Sigmoid colon (tissue), 7 donors: Measurements from ENCODE around the gene EEFSEC. TPM values are rescaled to one million over a fixed set of nuclear protein-coding genes. Genes with fewer than 3 reads are reported as not detected.

Experiments
- DNase-seq: peaks from one replicate; pipeline ENCODE4 v3.0.0-alpha.2; 2019
- H3K27ac ChIP-seq, 4 donors: fragments of 200-600 bp; sonication (generic); one replicate each; pipeline ENCODE4 v1.5.1; 2016 to 2019; ENCODE audit warnings: mild to moderate bottlenecking in 1 of 4
- H3K27me3 ChIP-seq, 3 donors: fragments of 200-600 bp; sonication (generic); one replicate each; pipeline ENCODE4 v1.5.1; 2019; ENCODE audit warnings: mild to moderate bottlenecking in 1 of 3
- H3K36me3 ChIP-seq, 4 donors: fragments of 200-600 bp; sonication (generic); one replicate each; pipeline ENCODE4 v1.5.1; 2016 to 2019
- H3K4me1 ChIP-seq, 4 donors: fragments of 200-600 bp; sonication (generic); one replicate each; pipeline ENCODE4 v1.5.1; 2017 to 2019
- H3K4me3 ChIP-seq, 4 donors: fragments of 200-600 bp; sonication (generic); one replicate each; pipeline ENCODE4 v1.5.1; 2017 to 2019; ENCODE audit warnings: mild to moderate bottlenecking in 2 of 4, moderate library complexity in 1 of 4
- H3K9me3 ChIP-seq, 4 donors: fragments of 200-600 bp in 3 of 4; sonication (generic) in 3 of 4; one replicate each; pipeline versions ENCODE4 v1.5.1 to v1.6.1; 2013 to 2019
- CTCF ChIP-seq, 4 experiments: fragments of 450-650 bp in 3 of 4; fragments of 200-600 bp in 1 of 4; IDR thresholded peaks; one replicate each; pipeline ENCODE4 v1.5.1; 2016 to 2019; ENCODE audit warnings: antibody characterized with exemption in 4 of 4, mild to moderate bottlenecking in 3 of 4, moderate library complexity in 2 of 4
- EP300 ChIP-seq, 4 donors: sonication (generic); formaldehyde crosslinking; IDR thresholded peaks; one replicate each; pipeline ENCODE4 v1.6.1; 2017; ENCODE audit warnings: antibody characterized with exemption in 4 of 4
- POLR2A ChIP-seq, 2 donors: fragments of 450-650 bp; IDR thresholded peaks; one replicate each; pipeline ENCODE4 v1.6.1; 2016; ENCODE audit warnings: antibody characterized with exemption in 2 of 2, mild to moderate bottlenecking in 2 of 2, moderate library complexity in 2 of 2
- POLR2AphosphoS5 ChIP-seq, 4 donors: sonication (generic); formaldehyde crosslinking; IDR thresholded peaks; one replicate each; pipeline ENCODE4 v1.6.1; 2017; ENCODE audit warnings: antibody characterized with exemption in 4 of 4
- WGBS, 2 donors: extraction: QIAGEN DNeasy Blood & Tissue Kit; methylation state at CpG; one replicate each; pipeline ENCODE4 v1.1.7; 2013; 5-methylcytosine and 5-hydroxymethylcytosine counted together
- intact Hi-C: fragments of 100-400 bp; cut with DNase I; formaldehyde crosslinking; loops from one replicate; pipeline ENCODE4 v1.15.1; 2023
- polyA plus RNA-seq, 3 donors: library from polyadenylated mRNA; stranded (reverse); fragments of 200-250 nt; gene quantifications; one replicate each; pipeline ENCODE4 v1.2.3, GENCODE V29; 2013
- total RNA-seq, 4 donors: library from RNA; depleted of rRNA; stranded (reverse); fragments of >200 nt; gene quantifications; one replicate each; pipeline ENCODE4 v1.1.0, GENCODE V29; 2016
- donor health status: healthy with polysubstance abuse.
- donor health status: Bipolar disorder and iron deficiency.
- donor health status: healthy.

Gene EEFSEC
- total and polyA plus RNA-seq, 7 donors = 5.3 to 16.1 (median 12.2) TPM

- intact Hi-C loops = no loop called here
- 64 to 68% methylated on average over 21 of the region's 21 CpGs for WGBS, 2 donors
- no peaks in the 10 kb centered on the region for H3K4me1 ChIP-seq
- no peak for DNase-seq
- no peaks in the 10 kb centered on the region for H3K9me3 ChIP-seq
- no peak overlapping the region for H3K27ac ChIP-seq
- H3K4me3 ChIP-seq = no peak overlapping the region
- TF ChIP-seq POLR2A (IDR thresholded peaks at IDR 0.05) (no peak), EP300 (IDR thresholded peaks at IDR 0.05) (no peak), CTCF (IDR thresholded peaks at IDR 0.05) (no peak), POLR2AphosphoS5 (IDR thresholded peaks at IDR 0.05) (no peak)
- no peaks in the 10 kb centered on the region for H3K36me3 ChIP-seq
- peaks cover 0 to 42% (median 0%) of the 10 kb centered on the region in 3 donors for H3K27me3 ChIP-seq
These were observed 300.4 kb downstream of the EEFSEC start for GRCh38 chr3:128453501-128454309.

- DNase-seq = no peak
- intact Hi-C loops = no loop called here
- H3K27me3 ChIP-seq = peaks cover 0 to 40% (median 0%) of the 10 kb centered on the region in 3 donors
- H3K27ac ChIP-seq = no peak overlapping the region
- no peak overlapping the region for H3K4me3 ChIP-seq
- H3K36me3 ChIP-seq = no peaks in the 10 kb centered on the region
- 77 to 90% methylated on average over 2 of the region's 2 CpGs for WGBS, 2 donors
- no peaks in the 10 kb centered on the region for H3K4me1 ChIP-seq
- TF ChIP-seq CTCF (IDR thresholded peaks at IDR 0.05) (no peak), EP300 (IDR thresholded peaks at IDR 0.05) (no peak), POLR2A (IDR thresholded peaks at IDR 0.05) (no peak)
- no peaks in the 10 kb centered on the region for H3K9me3 ChIP-seq
These were observed 301.0 kb downstream of the EEFSEC start for GRCh38 chr3:128454310-128454618.

GRCh38 chr3:128455116-128455515, 301.8 kb downstream of the EEFSEC start:
- no peak for TF ChIP-seq EP300 (IDR thresholded peaks at IDR 0.05)
- no peak for TF ChIP-seq POLR2AphosphoS5 (IDR thresholded peaks at IDR 0.05)
- no peak overlapping the region for H3K27ac ChIP-seq
- 77 to 84% methylated on average over 5 of the region's 5 CpGs for WGBS, 2 donors
- no peaks in the 10 kb centered on the region for H3K4me1 ChIP-seq
- intact Hi-C loops = no loop called here
- DNase-seq = no peak
- H3K9me3 ChIP-seq = no peaks in the 10 kb centered on the region
- no peak overlapping the region for H3K4me3 ChIP-seq
- H3K27me3 ChIP-seq = peaks cover 0 to 38% (median 0%) of the 10 kb centered on the region in 3 donors
- H3K36me3 ChIP-seq = no peaks in the 10 kb centered on the region

GRCh38 chr3:128455786-128456748, 302.8 kb downstream of the EEFSEC start:
- peaks cover 0 to 38% (median 0%) of the 10 kb centered on the region in 3 donors for H3K27me3 ChIP-seq

More at GRCh38 chr3:128455786-128456748, 302.8 kb downstream of the EEFSEC start:
- Histone ChIP-seq H3K27ac (no peak overlapping the region), H3K4me3 (no peak overlapping the region), H3K9me3 (no peaks in the 10 kb centered on the region), H3K4me1 (no peaks in the 10 kb centered on the region), H3K36me3 (no peaks in the 10 kb centered on the region)
- DNase-seq = no peak
- TF ChIP-seq POLR2A (IDR thresholded peaks at IDR 0.05) (no peak), EP300 (IDR thresholded peaks at IDR 0.05) (no peak), POLR2AphosphoS5 (IDR thresholded peaks at IDR 0.05) (no peak), CTCF (IDR thresholded peaks at IDR 0.05) (no peak)
- 52 to 80% methylated on average over 16 of the region's 16 CpGs for WGBS, 2 donors
- intact Hi-C loops = no loop called here
